Neural crest cell (in vitro differentiated cells): Measurements from ENCODE around the gene MMP24. TPM values are rescaled to one million over a fixed set of nuclear protein-coding genes. Genes with fewer than 3 reads are reported as not detected.

Experiments used
- DNase-seq: peaks from one replicate; pipeline ENCODE4 v3.0.0; 2021; ENCODE audit warnings: low read depth, mixed read lengths, low spot score
- H3K27ac Mint-ChIP-seq: one replicate; pipeline ENCODE4 v1.8.0; 2021; ENCODE audit warnings: mild to moderate bottlenecking, mixed read lengths; ENCODE audit not compliant: unreplicated experiment
- H3K27me3 Mint-ChIP-seq: 2 replicates; pipeline ENCODE4 v1.8.0; 2021; ENCODE audit warnings: low read depth, mild to moderate bottlenecking, mixed read lengths
- H3K36me3 Mint-ChIP-seq: 2 replicates; pipeline ENCODE4 v1.8.0; 2021; ENCODE audit warnings: low read depth, mild to moderate bottlenecking, mixed read lengths
- H3K4me1 Mint-ChIP-seq: 2 replicates; pipeline ENCODE4 v1.8.0; 2021; ENCODE audit warnings: mixed read lengths
- H3K4me3 Mint-ChIP-seq: one replicate; pipeline ENCODE4 v1.8.0; 2021; ENCODE audit warnings: mild to moderate bottlenecking, mixed read lengths
- H3K9me3 Mint-ChIP-seq: 2 replicates; pipeline ENCODE4 v1.8.0; 2021; ENCODE audit warnings: mixed read lengths
- total RNA-seq: library from RNA; stranded (reverse); gene quantifications from 2 replicates; pipeline ENCODE4 v1.2.1, GENCODE V29; 2021
- TF ChIP-seq, protein P1 (sequence below): fragments of 200-600 bp; sonication (generic); conservative IDR thresholded peaks from 2 replicates; pipeline ENCODE4 v1.5.0; 2021; ENCODE audit warnings: antibody characterized with exemption, mild to moderate bottlenecking

The MMP24 gene
- total RNA-seq, 1 donor from 2014 or later = 2.9 TPM

DNA sequence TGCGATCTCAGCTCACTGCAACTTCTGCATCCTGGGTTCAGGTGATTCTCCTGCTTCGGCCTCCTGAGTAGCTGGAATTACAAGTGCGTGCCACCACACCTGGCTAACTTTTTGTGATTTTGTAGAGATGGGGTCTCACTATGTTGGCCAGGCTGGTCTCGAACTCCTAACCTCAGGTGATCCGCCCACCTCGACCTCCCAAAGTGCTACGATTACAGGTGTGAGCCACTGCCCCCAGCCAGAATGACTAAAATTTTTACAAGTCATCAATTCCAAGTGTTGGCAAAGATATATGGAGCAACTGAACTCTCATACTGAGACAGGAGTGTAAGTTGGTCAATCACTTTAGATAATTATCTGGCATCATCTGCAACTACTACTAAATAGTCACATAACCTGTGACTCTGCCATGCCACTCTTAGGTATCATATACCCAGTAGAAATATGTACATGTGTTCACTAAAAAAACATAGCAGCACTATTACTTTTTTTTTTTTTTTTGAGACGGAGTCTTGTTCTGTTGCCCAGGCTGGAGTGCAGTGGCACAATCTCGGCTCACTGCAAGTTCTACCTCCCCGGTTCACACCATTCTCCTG, 55.1 kb downstream of the MMP24 start:
- peaks cover 11% of the 10 kb centered on the region for H3K36me3 Mint-ChIP-seq
- H3K4me3 Mint-ChIP-seq = peak overlapping the region; percentile 51
- H3K27ac Mint-ChIP-seq = no peak overlapping the region
- DNase-seq = no peak
- TF ChIP-seq, protein P1, sequence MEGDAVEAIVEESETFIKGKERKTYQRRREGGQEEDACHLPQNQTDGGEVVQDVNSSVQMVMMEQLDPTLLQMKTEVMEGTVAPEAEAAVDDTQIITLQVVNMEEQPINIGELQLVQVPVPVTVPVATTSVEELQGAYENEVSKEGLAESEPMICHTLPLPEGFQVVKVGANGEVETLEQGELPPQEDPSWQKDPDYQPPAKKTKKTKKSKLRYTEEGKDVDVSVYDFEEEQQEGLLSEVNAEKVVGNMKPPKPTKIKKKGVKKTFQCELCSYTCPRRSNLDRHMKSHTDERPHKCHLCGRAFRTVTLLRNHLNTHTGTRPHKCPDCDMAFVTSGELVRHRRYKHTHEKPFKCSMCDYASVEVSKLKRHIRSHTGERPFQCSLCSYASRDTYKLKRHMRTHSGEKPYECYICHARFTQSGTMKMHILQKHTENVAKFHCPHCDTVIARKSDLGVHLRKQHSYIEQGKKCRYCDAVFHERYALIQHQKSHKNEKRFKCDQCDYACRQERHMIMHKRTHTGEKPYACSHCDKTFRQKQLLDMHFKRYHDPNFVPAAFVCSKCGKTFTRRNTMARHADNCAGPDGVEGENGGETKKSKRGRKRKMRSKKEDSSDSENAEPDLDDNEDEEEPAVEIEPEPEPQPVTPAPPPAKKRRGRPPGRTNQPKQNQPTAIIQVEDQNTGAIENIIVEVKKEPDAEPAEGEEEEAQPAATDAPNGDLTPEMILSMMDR = no peak
- no peaks in the 10 kb centered on the region for H3K9me3 Mint-ChIP-seq
- peaks cover 38% of the 10 kb centered on the region for H3K4me1 Mint-ChIP-seq
- H3K27me3 Mint-ChIP-seq = no peaks in the 10 kb centered on the region

DNA sequence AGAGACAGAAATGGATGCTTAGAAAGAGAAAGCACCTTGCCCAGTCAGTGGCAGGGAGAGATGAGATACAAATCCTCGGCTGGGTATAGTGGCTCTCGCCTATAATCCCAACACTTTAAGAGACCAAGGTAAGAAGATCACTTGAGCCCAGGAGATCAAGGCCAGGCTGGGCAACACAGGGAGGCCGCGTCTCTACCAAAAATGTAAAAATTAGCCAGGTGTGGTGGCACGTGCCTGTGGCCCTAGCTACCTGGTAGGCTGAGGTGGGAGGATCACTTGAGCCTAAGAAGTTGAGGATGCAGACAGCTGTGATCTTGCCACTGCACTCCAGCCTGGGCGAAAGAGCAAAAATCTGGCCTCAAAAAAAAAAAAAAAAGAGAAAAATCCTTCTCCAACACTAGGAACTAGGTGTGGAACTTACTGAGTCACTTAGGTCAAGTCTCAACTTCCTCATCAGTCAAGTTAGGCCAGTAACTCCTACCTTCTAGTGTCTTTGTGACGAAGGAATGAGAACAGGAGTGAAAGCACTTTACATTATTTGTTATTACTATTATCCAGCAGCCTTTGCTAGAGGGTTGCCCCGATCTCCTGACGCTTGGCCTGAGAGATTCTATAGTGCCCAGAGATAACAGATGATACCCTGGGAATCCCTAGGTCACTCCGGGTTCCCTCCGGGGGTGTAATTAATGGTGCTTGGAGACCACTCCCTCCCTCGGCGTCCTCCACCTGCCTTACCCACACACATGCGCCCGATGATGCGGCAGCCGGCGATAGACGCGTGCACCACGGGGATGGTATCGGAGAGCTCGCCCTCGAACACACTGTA, 57.2 kb downstream of the MMP24 start:
- Mint-ChIP-seq H3K27me3 (no peaks in the 10 kb centered on the region), H3K27ac (peak overlapping the region; percentile 84), H3K4me3 (peak overlapping the region; percentile 98), H3K9me3 (no peaks in the 10 kb centered on the region), H3K4me1 (peaks cover 28% of the 10 kb centered on the region), H3K36me3 (peaks cover 8% of the 10 kb centered on the region)
- no peak for DNase-seq
- TF ChIP-seq, protein P1 = no peak

DNA sequence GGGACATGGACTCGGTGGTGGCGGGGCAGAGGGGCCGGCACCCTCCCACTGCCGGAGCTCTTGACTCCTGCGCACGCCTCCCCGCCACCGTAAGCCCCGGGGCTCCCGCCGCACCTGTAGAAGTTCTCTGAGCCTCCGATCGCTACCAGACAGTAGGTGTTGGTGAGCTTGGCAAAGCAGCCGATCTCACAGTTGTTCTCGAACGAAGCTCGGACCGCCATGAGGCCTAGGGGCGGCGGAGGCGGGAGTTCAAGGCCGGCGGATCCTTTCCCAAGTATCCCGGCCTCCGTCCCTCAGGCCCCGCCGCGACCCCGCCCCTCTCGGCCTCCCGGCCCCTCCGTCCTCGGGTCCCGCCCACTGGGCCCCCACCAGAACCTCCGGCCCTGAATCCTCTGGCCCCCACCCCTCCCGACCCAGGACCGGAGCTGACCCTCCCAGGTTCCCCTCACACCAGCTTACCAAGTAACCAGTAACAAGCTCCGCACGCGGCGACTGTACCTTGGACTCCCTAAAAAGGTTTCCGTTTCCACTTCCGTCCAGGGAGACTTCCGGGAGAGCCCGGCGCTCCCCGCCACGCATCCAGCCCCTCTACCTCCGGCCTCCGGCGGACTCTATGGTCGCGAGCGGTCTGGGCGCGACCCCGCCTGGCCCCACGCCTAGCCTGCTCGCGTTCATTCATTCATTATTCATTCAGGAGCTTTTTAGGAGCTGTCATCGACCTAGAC, 57.9 kb downstream of the MMP24 start, which contains the start of gene EIF6:
TSS of gene EIF6 (minus strand) at position 506 of the 725 bp plus-strand sequence. CDS start at position 221, 285 bp downstream.
- Mint-ChIP-seq H3K27ac (peak within 1 kb of the TSS; percentile 84), H3K4me1 (peaks cover 28% of the 10 kb centered on the region), H3K27me3 (no peaks in the 10 kb centered on the region), H3K36me3 (peaks cover 8% of the 10 kb centered on the region), H3K9me3 (no peaks in the 10 kb centered on the region), H3K4me3 (peak within 1 kb of the TSS; percentile 98)
- DNase-seq = peak; percentile 87
- TF ChIP-seq, protein P1 = no peak

DNA sequence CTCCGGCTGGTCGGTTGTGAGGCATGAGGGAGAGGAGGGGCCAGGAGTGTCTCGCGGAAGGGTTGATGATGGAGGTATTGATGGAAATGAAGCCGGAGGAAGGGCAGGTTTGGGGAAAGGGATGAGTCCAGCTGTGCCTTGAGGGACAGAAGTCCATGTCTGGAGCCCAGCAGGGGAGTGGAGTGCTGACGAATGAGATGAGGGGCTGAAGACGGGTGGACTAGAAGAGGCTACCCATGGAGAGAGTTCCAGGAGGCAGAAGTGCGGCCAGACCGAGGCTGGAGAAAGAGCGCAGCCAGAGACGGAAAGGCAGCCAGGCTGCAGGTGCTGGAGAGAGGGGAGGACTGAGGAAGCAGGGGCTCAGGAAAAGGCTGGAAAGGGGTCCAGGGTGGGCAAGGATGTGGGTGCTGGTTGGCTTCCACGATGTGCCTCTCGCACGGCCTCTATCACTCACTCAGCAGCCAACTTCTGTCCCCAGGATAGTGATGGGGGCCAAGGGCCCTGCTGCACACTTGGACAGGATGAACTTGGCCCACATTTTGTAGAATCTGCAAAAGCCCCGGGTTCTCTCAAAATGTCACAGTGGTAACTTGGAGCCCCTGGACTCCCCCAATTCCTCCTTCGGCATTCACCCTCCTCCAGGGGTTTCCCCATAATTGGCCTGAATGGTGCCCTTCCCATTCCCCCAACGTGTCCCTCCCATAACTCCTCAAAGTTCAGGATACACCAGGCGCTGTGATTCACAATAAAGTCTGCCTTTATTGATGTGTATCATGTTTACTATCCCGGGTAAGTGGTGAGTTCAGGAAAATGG, 58.7 kb downstream of the MMP24 start:
- Mint-ChIP-seq H3K36me3 (peaks cover 4% of the 10 kb centered on the region), H3K4me1 (peaks cover 28% of the 10 kb centered on the region), H3K4me3 (peak overlapping the region; percentile 98), H3K27me3 (no peaks in the 10 kb centered on the region), H3K9me3 (no peaks in the 10 kb centered on the region), H3K27ac (peak overlapping the region; percentile 37)
- TF ChIP-seq, protein P1 = no peak
- no peak for DNase-seq

DNA sequence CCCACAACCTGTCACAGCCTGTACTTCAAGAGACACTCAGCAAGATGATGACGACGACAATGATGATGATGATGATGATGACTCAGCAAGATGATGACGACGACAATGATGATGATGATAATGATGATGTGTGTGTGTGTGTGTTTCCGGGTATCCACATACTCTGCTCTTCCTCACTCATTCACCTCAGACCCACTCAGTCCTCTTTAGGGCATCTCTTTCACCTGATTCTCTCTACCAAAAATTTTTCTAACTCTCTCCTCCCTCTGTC, 59.3 kb downstream of the MMP24 start:
- Mint-ChIP-seq H3K36me3 (peaks cover 3% of the 10 kb centered on the region), H3K27ac (no peak overlapping the region), H3K4me3 (peak overlapping the region; percentile 98), H3K27me3 (no peaks in the 10 kb centered on the region), H3K4me1 (peaks cover 28% of the 10 kb centered on the region), H3K9me3 (no peaks in the 10 kb centered on the region)
- TF ChIP-seq, protein P1 = no peak
- no peak for DNase-seq
